ENCODE data around the gene DYNC2I2. TPM values are rescaled to one million over a fixed set of nuclear protein-coding genes. Genes with fewer than 3 reads are reported as not detected.

The DYNC2I2 gene
- polyA plus RNA-seq, 1 of the 3 experiments (the other 2 are of a cell fraction), result 73.7 TPM

DNA sequence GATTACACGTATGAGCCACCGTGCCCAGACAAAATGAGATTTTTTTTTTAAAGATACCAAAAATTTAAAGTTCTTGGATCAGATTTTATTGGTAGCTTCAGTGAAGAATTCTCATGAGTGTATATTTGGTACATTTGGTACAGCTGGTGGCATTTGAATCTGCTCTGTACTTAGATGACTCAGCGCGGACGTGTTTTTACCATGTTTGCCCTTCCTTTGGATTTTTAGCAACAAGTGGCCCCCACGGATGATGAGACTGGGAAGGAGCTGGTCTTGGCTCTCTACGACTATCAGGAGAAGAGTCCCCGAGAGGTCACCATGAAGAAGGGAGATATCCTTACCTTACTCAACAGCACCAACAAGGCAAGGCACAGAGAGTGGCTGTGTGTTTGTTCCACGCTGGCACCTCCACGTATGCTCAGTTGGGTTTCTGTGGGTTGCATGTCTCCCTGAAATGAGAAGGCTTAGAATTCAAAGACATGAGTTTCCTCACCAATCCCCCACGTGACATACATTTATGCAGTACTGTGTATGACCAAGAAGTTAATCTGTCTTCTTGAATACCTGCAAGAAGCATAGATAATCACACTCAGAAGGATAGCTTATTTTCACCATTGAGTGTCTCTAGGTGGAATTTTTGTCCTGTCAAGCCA, 67.9 kb downstream of the DYNC2I2 start:
- no peak overlapping the region for H3K9ac ChIP-seq
- no peak overlapping the region for H3K4me2 ChIP-seq
- H3K79me2 ChIP-seq (ENCODE audit: insufficient read depth), result no peaks in the 10 kb centered on the region
- no peak for DNase-seq
- POLR2A ChIA-PET, result no interaction called here
- H2AFZ ChIP-seq (ENCODE audit: low read depth), result no peak overlapping the region
- H3K9me3 ChIP-seq, result no peaks in the 10 kb centered on the region
- WGBS (ENCODE audit: low lambda C conversion rate), result 93% methylated on average over 11 of the region's 11 CpGs
- H3K27ac ChIP-seq (ENCODE audit: low read depth in 2 of 2, low read length in 1 of 2), result no peak overlapping the region
- peaks cover 16% of the 10 kb centered on the region for H3F3A ChIP-seq (replicated peaks; ENCODE audit: insufficient read depth)
- H3K4me1 ChIP-seq (ENCODE audit: control insufficient read depth in 1 of 2, insufficient read depth in 2 of 2, low read depth in 1 of 2, low read length in 1 of 2), result no peaks in the 10 kb centered on the region
- TF ChIP-seq YY1 (IDR thresholded peaks at IDR 0.05; ENCODE audit: low read depth) (no peak), TAF1 (IDR thresholded peaks at IDR 0.05; ENCODE audit: borderline replicate concordance, low read depth, low read length) (no peak), EP300 (IDR thresholded peaks at IDR 0.05; ENCODE audit: borderline replicate concordance in 1 of 2, low read depth in 1 of 2, low read length in 1 of 2) (no peak), RCOR1 (IDR thresholded peaks at IDR 0.05; ENCODE audit: low read length) (no peak), ELF1 (IDR thresholded peaks at IDR 0.05) (no peak), TEAD4 (IDR thresholded peaks at IDR 0.05; ENCODE audit: borderline replicate concordance, insufficient read depth) (no peak), RXRA (IDR thresholded peaks at IDR 0.05; ENCODE audit: borderline replicate concordance, low read depth) (no peak), NFIC (IDR thresholded peaks at IDR 0.05; ENCODE audit: borderline replicate concordance) (no peak)
- TF ChIP-seq, protein P1, sequence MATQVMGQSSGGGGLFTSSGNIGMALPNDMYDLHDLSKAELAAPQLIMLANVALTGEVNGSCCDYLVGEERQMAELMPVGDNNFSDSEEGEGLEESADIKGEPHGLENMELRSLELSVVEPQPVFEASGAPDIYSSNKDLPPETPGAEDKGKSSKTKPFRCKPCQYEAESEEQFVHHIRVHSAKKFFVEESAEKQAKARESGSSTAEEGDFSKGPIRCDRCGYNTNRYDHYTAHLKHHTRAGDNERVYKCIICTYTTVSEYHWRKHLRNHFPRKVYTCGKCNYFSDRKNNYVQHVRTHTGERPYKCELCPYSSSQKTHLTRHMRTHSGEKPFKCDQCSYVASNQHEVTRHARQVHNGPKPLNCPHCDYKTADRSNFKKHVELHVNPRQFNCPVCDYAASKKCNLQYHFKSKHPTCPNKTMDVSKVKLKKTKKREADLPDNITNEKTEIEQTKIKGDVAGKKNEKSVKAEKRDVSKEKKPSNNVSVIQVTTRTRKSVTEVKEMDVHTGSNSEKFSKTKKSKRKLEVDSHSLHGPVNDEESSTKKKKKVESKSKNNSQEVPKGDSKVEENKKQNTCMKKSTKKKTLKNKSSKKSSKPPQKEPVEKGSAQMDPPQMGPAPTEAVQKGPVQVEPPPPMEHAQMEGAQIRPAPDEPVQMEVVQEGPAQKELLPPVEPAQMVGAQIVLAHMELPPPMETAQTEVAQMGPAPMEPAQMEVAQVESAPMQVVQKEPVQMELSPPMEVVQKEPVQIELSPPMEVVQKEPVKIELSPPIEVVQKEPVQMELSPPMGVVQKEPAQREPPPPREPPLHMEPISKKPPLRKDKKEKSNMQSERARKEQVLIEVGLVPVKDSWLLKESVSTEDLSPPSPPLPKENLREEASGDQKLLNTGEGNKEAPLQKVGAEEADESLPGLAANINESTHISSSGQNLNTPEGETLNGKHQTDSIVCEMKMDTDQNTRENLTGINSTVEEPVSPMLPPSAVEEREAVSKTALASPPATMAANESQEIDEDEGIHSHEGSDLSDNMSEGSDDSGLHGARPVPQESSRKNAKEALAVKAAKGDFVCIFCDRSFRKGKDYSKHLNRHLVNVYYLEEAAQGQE (IDR thresholded peaks at IDR 0.05; ENCODE audit: low read depth, low read length), result no peak
- H3K4me3 ChIP-seq (ENCODE audit: low read depth in 2 of 2, low read length in 1 of 2), result no peak overlapping the region
- CTCF ChIA-PET, result interaction anchor here (1.0 kb wide), 2 partner anchors 18 to 19 kb away, joined by 3 read pairs; no protein-coding TSS in a partner anchor
- H3K9me2 ChIP-seq, result no peaks in the 10 kb centered on the region
- H3K36me3 ChIP-seq (replicated peaks in 1 of 2; ENCODE audit: control insufficient read depth in 1 of 2, insufficient read depth in 2 of 2, low read length in 1 of 2), result peaks cover 72 to 82% of the 10 kb centered on the region in 2 experiments
- no peaks in the 10 kb centered on the region for H4K20me1 ChIP-seq (ENCODE audit: insufficient read depth)
- no peaks in the 10 kb centered on the region for H3K27me3 ChIP-seq (ENCODE audit: insufficient read depth)

DNA sequence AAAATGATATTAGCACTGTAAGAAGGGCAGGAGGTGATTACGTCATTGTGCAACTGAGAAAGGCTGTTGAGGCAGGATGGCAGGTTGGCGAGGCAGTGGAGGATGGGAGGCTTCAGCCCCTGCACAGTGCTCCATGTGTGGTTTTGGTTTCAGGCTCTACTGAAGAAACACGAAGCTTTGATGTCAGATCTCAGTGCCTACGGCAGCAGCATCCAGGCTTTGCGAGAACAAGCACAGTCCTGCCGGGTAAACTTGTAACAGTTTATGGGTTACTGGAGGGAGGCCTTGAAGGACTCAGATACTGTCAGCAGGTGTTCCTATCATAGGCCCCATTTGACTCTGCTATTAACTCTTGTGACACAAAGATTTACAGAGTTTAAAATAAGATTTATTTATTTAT, 69.2 kb downstream of the DYNC2I2 start:
- Histone ChIP-seq H3K9ac (no peak overlapping the region), H3K4me1 (ENCODE audit: control insufficient read depth in 1 of 2, insufficient read depth in 2 of 2, low read depth in 1 of 2, low read length in 1 of 2) (no peaks in the 10 kb centered on the region), H3K4me2 (no peak overlapping the region), H3K4me3 (ENCODE audit: low read depth in 2 of 2, low read length in 1 of 2) (no peak overlapping the region), H3K27ac (ENCODE audit: low read depth in 2 of 2, low read length in 1 of 2) (no peak overlapping the region), H3K36me3 (replicated peaks in 1 of 2; ENCODE audit: control insufficient read depth in 1 of 2, insufficient read depth in 2 of 2, low read length in 1 of 2) (peaks cover 72 to 83% of the 10 kb centered on the region in 2 experiments), H3K79me2 (ENCODE audit: insufficient read depth) (no peaks in the 10 kb centered on the region), H3K27me3 (ENCODE audit: insufficient read depth) (no peaks in the 10 kb centered on the region), H3F3A (replicated peaks; ENCODE audit: insufficient read depth) (peaks cover 16% of the 10 kb centered on the region), H3K9me2 (no peaks in the 10 kb centered on the region), H3K9me3 (no peaks in the 10 kb centered on the region), H2AFZ (ENCODE audit: low read depth) (no peak overlapping the region), H4K20me1 (ENCODE audit: insufficient read depth) (no peaks in the 10 kb centered on the region)
- ChIA-PET POLR2A (no interaction called here), CTCF (interaction anchor here (0.6 to 1.0 kb wide), 3 partner anchors 13 to 20 kb away, joined by 3 read pairs; no protein-coding TSS in a partner anchor)
- WGBS (ENCODE audit: low lambda C conversion rate), result 72% methylated on average over 4 of the region's 6 CpGs
- no peak for DNase-seq
- no peak for TF ChIP-seq RAD21 (IDR thresholded peaks at IDR 0.05; ENCODE audit: low read length)
- TF ChIP-seq RXRA (IDR thresholded peaks at IDR 0.05; ENCODE audit: borderline replicate concordance, low read depth), result no peak
- TF ChIP-seq ELF1 (IDR thresholded peaks at IDR 0.05), result no peak
- TF ChIP-seq, protein P2, sequence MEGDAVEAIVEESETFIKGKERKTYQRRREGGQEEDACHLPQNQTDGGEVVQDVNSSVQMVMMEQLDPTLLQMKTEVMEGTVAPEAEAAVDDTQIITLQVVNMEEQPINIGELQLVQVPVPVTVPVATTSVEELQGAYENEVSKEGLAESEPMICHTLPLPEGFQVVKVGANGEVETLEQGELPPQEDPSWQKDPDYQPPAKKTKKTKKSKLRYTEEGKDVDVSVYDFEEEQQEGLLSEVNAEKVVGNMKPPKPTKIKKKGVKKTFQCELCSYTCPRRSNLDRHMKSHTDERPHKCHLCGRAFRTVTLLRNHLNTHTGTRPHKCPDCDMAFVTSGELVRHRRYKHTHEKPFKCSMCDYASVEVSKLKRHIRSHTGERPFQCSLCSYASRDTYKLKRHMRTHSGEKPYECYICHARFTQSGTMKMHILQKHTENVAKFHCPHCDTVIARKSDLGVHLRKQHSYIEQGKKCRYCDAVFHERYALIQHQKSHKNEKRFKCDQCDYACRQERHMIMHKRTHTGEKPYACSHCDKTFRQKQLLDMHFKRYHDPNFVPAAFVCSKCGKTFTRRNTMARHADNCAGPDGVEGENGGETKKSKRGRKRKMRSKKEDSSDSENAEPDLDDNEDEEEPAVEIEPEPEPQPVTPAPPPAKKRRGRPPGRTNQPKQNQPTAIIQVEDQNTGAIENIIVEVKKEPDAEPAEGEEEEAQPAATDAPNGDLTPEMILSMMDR (IDR thresholded peaks at IDR 0.05), result no peak
- no peak for TF ChIP-seq FOXM1 (IDR thresholded peaks at IDR 0.05; ENCODE audit: low read depth)
- no peak for TF ChIP-seq TAF1 (IDR thresholded peaks at IDR 0.05; ENCODE audit: borderline replicate concordance, low read depth, low read length)
- TF ChIP-seq SMC3 (IDR thresholded peaks at IDR 0.05; ENCODE audit: low read depth, low read length), result no peak
- TF ChIP-seq POLR2AphosphoS5 (IDR thresholded peaks at IDR 0.05; ENCODE audit: low read depth, low read length), result no peak
- TF ChIP-seq EZH2phosphoT487 (IDR thresholded peaks at IDR 0.05; ENCODE audit: borderline replicate concordance, low read depth), result no peak
- TF ChIP-seq, protein P3, sequence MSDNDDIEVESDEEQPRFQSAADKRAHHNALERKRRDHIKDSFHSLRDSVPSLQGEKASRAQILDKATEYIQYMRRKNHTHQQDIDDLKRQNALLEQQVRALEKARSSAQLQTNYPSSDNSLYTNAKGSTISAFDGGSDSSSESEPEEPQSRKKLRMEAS (IDR thresholded peaks at IDR 0.05; ENCODE audit: low read depth), result no peak
- TF ChIP-seq GABPA (IDR thresholded peaks at IDR 0.05; ENCODE audit: low read depth), result no peak
- TF ChIP-seq MXI1 (IDR thresholded peaks at IDR 0.05; ENCODE audit: low read depth, low read length), result no peak
- TF ChIP-seq MEF2A (IDR thresholded peaks at IDR 0.05; ENCODE audit: borderline replicate concordance, low read depth), result no peak

Data from SK-N-SH (cell line).